Cardiac atrium fibroblast (primary cell): ENCODE measurements around the gene IPPK. TPM values are rescaled to one million over a fixed set of nuclear protein-coding genes. Genes with fewer than 3 reads are reported as not detected.

Source experiments
- total RNA-seq: library from RNA; depleted of rRNA; stranded (reverse); fragments of >200 nt; gene quantifications from 2 replicates; pipeline ENCODE4 v1.2.3, GENCODE V29; 2015

IPPK gene
- total RNA-seq: 7.2 and 10.7 TPM in 2 replicates

GRCh38 chr9:92669890-92670708, at the start of gene IPPK:
Gene IPPK, minus strand, starts transcription at chr9:92670131. Its CDS starts 143 bp downstream, at chr9:92669988.

Other genes starting within 250 kb of the IPPK start
- gene OMD, start 245.7 kb downstream of the IPPK start, total RNA-seq: 9.1 and 12.5 TPM in 2 replicates
- gene ASPN, start 187.6 kb downstream of the IPPK start, total RNA-seq: 0.49 and 3.6 TPM in 2 replicates
- 5.8 and 6.0 TPM in 2 replicates for gene ECM2, start 134.1 kb downstream of the IPPK start, total RNA-seq
- gene BICD2, start 94.7 kb upstream of the IPPK start, total RNA-seq: 32.3 and 33.0 TPM in 2 replicates
- gene ZNF484, start 207.9 kb upstream of the IPPK start, total RNA-seq: 4.7 and 5.2 TPM in 2 replicates